Neural cell (in vitro differentiated cells): Measurements from ENCODE around the gene ZNF420. TPM values are rescaled to one million over a fixed set of nuclear protein-coding genes. Genes with fewer than 3 reads are reported as not detected.

Source experiments
- H2AFZ ChIP-seq: fragments of 200-600, 300-800 bp; sonication (generic), shearing (Covaris generic); 2 replicates; pipeline ENCODE4 v1.6.0; 2014; ENCODE audit warnings: low read depth, mild to moderate bottlenecking, antibody characterized with exemption, low read length, moderate library complexity
- H3F3A ChIP-seq: fragments of 200-600 bp; shearing (Covaris generic); 2 replicates; pipeline ENCODE4 v1.6.1; 2016; ENCODE audit warnings: mild to moderate bottlenecking, moderate library complexity, mixed read lengths, antibody characterized with exemption, low read length; ENCODE audit not compliant: insufficient read depth, poor library complexity, severe bottlenecking
- H3K27ac ChIP-seq: fragments of 200-600, 300-800 bp; sonication (generic), shearing (Covaris generic); 2 replicates; pipeline ENCODE4 v1.5.1; 2014; ENCODE audit warnings: mild to moderate bottlenecking, low read length, moderate library complexity
- H3K27me3 ChIP-seq: fragments of 300-800, 200-600 bp; sonication (generic), shearing (Covaris generic); 2 replicates; pipeline ENCODE4 v1.6.0; 2014; ENCODE audit warnings: mild to moderate bottlenecking, low read depth, low read length, moderate library complexity; ENCODE audit not compliant: insufficient read depth
- H3K36me3 ChIP-seq: fragments of 300-800, 200-600 bp; sonication (generic), shearing (Covaris generic); 2 replicates; pipeline ENCODE4 v1.5.1; 2014; ENCODE audit warnings: mild to moderate bottlenecking, antibody characterized with exemption, low read length, moderate library complexity; ENCODE audit not compliant: insufficient read depth
- H3K4me2 ChIP-seq: fragments of 300-800, 200-600 bp; sonication (generic), shearing (Covaris generic); 2 replicates; pipeline ENCODE4 v1.6.0; 2014; ENCODE audit warnings: mild to moderate bottlenecking, low read length
- H3K4me3 ChIP-seq: fragments of 300-800, 200-600 bp; sonication (generic), shearing (Covaris generic); 2 replicates; pipeline ENCODE4 v1.5.1; 2014; ENCODE audit warnings: mild to moderate bottlenecking, low read length, moderate library complexity
- H3K79me2 ChIP-seq: fragments of 200-600 bp; shearing (Covaris generic); replicated peaks from 2 replicates; pipeline ENCODE4 v1.6.0; 2014; ENCODE audit warnings: mild to moderate bottlenecking, low read length, moderate library complexity; ENCODE audit not compliant: insufficient read depth
- H3K9ac ChIP-seq: fragments of 300-800, 200-600 bp; sonication (generic), shearing (Covaris generic); 2 replicates; pipeline ENCODE4 v1.6.1; 2016; ENCODE audit warnings: mild to moderate bottlenecking, low read length, mixed read lengths
- H3K9me2 ChIP-seq: fragments of 200-600 bp; shearing (Covaris generic); 2 replicates; pipeline ENCODE4 v1.6.1; 2016; ENCODE audit warnings: mild to moderate bottlenecking, low read length, mixed read lengths; ENCODE audit not compliant: insufficient read depth
- H3K9me3 ChIP-seq: fragments of 200-600, 300-800 bp; sonication (generic), shearing (Covaris generic); 2 replicates; pipeline ENCODE4 v1.6.1; 2016; ENCODE audit warnings: mild to moderate bottlenecking, mixed run types, low read length, moderate library complexity, mixed read lengths
- H4K20me1 ChIP-seq: fragments of 200-600 bp; shearing (Covaris generic); 2 replicates; pipeline ENCODE4 v1.6.1; 2016; ENCODE audit warnings: mild to moderate bottlenecking, mixed run types; ENCODE audit not compliant: insufficient read depth
- EP300 ChIP-seq: fragments of 450-650 bp; conservative IDR thresholded peaks from 2 replicates; pipeline ENCODE4 v1.6.1; 2014; ENCODE audit warnings: antibody characterized with exemption, mild to moderate bottlenecking, moderate library complexity; ENCODE audit not compliant: poor library complexity, severe bottlenecking
- EZH2 ChIP-seq: fragments of 200-600, 300-800 bp; shearing (Covaris generic), sonication (generic); IDR thresholded peaks from 2 replicates; pipeline ENCODE4 v1.6.1; 2014; ENCODE audit warnings: antibody characterized with exemption, low read length, borderline replicate concordance, mild to moderate bottlenecking; ENCODE audit not compliant: insufficient read depth, poor library complexity, severe bottlenecking
- MXI1 ChIP-seq: fragments of 450-650 bp; conservative IDR thresholded peaks from 2 replicates; pipeline ENCODE4 v1.6.1; 2014; ENCODE audit warnings: antibody characterized with exemption, mild to moderate bottlenecking; ENCODE audit not compliant: poor library complexity, severe bottlenecking
- POLR2AphosphoS5 ChIP-seq: IDR thresholded peaks from 2 replicates; pipeline ENCODE4 v1.6.1; 2012
- RAD21 ChIP-seq: fragments of 450-650 bp; conservative IDR thresholded peaks from 2 replicates; pipeline ENCODE4 v1.6.1; 2014; ENCODE audit warnings: antibody characterized with exemption, mild to moderate bottlenecking, moderate library complexity
- SMC3 ChIP-seq: fragments of 450-650 bp; conservative IDR thresholded peaks from 2 replicates; pipeline ENCODE4 v1.6.1; 2014; ENCODE audit warnings: antibody characterized with exemption, mild to moderate bottlenecking, moderate library complexity; ENCODE audit not compliant: poor library complexity
- TAF1 ChIP-seq: IDR thresholded peaks from 2 replicates; pipeline ENCODE4 v1.6.1; 2012; ENCODE audit warnings: low read depth
- polyA minus RNA-seq: library from RNA; depleted of rRNA, polyadenylated mRNA; stranded (reverse); fragments of >200 nt; gene quantifications from 2 replicates; pipeline ENCODE4 v1.2.3, GENCODE V29; 2014
- polyA plus RNA-seq: library from polyadenylated mRNA; depleted of rRNA; stranded (reverse); fragments of >200 nt; gene quantifications from 2 replicates; pipeline ENCODE4 v1.2.3, GENCODE V29; 2014
- TF ChIP-seq, protein P1 (sequence below): fragments of 450-650 bp; IDR thresholded peaks from 2 replicates; pipeline ENCODE4 v1.5.1; 2014; ENCODE audit warnings: antibody characterized with exemption, mild to moderate bottlenecking, moderate library complexity; ENCODE audit not compliant: poor library complexity, severe bottlenecking
- TF ChIP-seq, protein P2 (sequence below): IDR thresholded peaks from 2 replicates; pipeline ENCODE4 v1.6.1; 2012; ENCODE audit warnings: borderline replicate concordance

ZNF420 gene
- polyA plus RNA-seq (27.9 and 34.8 TPM in 2 replicates), polyA minus RNA-seq (71.3 and 71.4 TPM in 2 replicates)

DNA sequence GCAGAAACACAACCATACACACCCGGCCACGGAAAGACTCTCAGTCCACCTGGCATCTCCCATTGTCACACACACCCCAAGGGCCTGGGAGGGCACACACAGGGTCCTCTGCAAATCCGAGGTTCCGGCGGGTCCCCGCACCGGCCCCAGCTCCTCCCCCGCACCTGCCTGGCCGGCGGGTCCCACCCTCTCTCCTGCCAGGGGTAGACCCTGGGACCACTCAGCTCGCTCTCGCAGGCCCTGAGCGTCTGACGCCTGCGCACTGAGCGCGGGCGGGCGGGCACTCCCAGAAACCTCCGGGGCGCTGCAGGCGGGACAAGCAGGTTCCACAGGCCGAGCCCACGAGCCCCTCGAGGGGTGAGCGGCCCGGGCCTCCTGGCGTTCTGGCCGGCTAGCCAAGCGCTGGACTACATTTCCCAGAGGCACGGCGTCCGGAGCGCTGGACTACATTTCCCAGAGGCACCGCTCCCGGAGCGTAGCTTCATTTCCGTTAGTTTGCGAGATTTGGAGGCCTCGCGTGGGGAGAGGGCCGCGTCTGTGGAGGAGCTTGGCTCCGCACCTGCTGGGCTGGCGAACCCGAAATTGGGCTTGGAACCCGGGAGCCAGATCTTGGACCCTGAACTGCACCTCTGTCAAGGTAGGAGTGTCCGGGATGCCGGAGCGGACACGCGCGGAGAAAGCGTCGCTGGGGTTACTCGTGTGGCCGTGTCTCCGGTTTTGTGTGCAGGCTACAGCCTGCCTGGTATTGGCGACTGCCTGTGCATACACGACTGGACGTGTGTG, at the start of gene ZNF420:
Gene ZNF420 (plus strand): TSS at position 500 of the 783 bp plus-strand sequence. CDS start 10,686 bp downstream, outside the sequence.
- no peaks in the 10 kb centered on the region for H3F3A ChIP-seq
- H4K20me1 ChIP-seq = no peaks in the 10 kb centered on the region
- H3K27ac ChIP-seq = peak within 1 kb of the TSS; percentile 85
- peak within 1 kb of the TSS; percentile 86 for H3K9ac ChIP-seq
- peaks cover 44% of the 10 kb centered on the region for H3K79me2 ChIP-seq
- H3K9me2 ChIP-seq = no peaks in the 10 kb centered on the region
- H3K27me3 ChIP-seq = no peaks in the 10 kb centered on the region
- peak within 1 kb of the TSS; percentile 84 for H3K4me2 ChIP-seq
- TF ChIP-seq POLR2AphosphoS5 = peak; percentile 85
- TF ChIP-seq, protein P1, sequence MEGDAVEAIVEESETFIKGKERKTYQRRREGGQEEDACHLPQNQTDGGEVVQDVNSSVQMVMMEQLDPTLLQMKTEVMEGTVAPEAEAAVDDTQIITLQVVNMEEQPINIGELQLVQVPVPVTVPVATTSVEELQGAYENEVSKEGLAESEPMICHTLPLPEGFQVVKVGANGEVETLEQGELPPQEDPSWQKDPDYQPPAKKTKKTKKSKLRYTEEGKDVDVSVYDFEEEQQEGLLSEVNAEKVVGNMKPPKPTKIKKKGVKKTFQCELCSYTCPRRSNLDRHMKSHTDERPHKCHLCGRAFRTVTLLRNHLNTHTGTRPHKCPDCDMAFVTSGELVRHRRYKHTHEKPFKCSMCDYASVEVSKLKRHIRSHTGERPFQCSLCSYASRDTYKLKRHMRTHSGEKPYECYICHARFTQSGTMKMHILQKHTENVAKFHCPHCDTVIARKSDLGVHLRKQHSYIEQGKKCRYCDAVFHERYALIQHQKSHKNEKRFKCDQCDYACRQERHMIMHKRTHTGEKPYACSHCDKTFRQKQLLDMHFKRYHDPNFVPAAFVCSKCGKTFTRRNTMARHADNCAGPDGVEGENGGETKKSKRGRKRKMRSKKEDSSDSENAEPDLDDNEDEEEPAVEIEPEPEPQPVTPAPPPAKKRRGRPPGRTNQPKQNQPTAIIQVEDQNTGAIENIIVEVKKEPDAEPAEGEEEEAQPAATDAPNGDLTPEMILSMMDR = no peak
- peak; percentile 21 for TF ChIP-seq RAD21
- TF ChIP-seq, protein P2, sequence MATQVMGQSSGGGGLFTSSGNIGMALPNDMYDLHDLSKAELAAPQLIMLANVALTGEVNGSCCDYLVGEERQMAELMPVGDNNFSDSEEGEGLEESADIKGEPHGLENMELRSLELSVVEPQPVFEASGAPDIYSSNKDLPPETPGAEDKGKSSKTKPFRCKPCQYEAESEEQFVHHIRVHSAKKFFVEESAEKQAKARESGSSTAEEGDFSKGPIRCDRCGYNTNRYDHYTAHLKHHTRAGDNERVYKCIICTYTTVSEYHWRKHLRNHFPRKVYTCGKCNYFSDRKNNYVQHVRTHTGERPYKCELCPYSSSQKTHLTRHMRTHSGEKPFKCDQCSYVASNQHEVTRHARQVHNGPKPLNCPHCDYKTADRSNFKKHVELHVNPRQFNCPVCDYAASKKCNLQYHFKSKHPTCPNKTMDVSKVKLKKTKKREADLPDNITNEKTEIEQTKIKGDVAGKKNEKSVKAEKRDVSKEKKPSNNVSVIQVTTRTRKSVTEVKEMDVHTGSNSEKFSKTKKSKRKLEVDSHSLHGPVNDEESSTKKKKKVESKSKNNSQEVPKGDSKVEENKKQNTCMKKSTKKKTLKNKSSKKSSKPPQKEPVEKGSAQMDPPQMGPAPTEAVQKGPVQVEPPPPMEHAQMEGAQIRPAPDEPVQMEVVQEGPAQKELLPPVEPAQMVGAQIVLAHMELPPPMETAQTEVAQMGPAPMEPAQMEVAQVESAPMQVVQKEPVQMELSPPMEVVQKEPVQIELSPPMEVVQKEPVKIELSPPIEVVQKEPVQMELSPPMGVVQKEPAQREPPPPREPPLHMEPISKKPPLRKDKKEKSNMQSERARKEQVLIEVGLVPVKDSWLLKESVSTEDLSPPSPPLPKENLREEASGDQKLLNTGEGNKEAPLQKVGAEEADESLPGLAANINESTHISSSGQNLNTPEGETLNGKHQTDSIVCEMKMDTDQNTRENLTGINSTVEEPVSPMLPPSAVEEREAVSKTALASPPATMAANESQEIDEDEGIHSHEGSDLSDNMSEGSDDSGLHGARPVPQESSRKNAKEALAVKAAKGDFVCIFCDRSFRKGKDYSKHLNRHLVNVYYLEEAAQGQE = peak; percentile 29
- peak; percentile 78 for TF ChIP-seq MXI1
- peak; percentile 25 for TF ChIP-seq SMC3
- peak; percentile 36 for TF ChIP-seq EP300
- no peak for TF ChIP-seq EZH2
- TF ChIP-seq TAF1 = peak; percentile 47
- H2AFZ ChIP-seq = peak within 1 kb of the TSS; percentile 84
- H3K9me3 ChIP-seq = no peaks in the 10 kb centered on the region
- H3K36me3 ChIP-seq = no peaks in the 10 kb centered on the region
- peak within 1 kb of the TSS; percentile 80 for H3K4me3 ChIP-seq

DNA sequence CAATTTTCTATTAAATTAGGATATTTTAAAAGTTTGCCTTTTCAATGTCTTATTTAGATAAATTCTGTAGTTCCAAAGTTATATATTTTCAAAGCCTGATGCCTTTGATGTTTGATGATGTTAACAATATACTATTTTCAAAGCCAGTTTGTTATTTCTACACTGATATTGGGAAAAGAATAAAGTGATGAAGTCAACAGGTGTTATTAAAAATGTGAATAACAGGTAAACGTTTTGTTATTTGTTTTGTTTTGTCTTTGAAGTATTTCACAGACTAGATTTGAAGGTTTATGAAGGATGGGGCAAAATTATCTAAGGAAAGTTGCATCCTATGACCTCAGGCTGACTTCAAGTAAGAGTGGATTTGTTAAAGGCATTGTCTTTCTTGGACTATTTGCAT, 33.1 kb upstream of the ZNF420 start:
- no peaks in the 10 kb centered on the region for H3K79me2 ChIP-seq
- no peaks in the 10 kb centered on the region for H4K20me1 ChIP-seq
- TF ChIP-seq, protein P2 = no peak
- TF ChIP-seq RAD21 (no peak), MXI1 (no peak), EZH2 (no peak), POLR2AphosphoS5 (no peak), EP300 (no peak), TAF1 (no peak), SMC3 (no peak)
- TF ChIP-seq, protein P1 = no peak
- no peak overlapping the region for H3K4me3 ChIP-seq
- no peaks in the 10 kb centered on the region for H3F3A ChIP-seq
- H3K4me2 ChIP-seq = no peak overlapping the region
- H3K9me3 ChIP-seq = no peaks in the 10 kb centered on the region
- no peak overlapping the region for H2AFZ ChIP-seq
- no peaks in the 10 kb centered on the region for H3K9me2 ChIP-seq
- H3K36me3 ChIP-seq = no peaks in the 10 kb centered on the region
- no peak overlapping the region for H3K9ac ChIP-seq
- H3K27ac ChIP-seq = no peak overlapping the region
- no peaks in the 10 kb centered on the region for H3K27me3 ChIP-seq
